ENCODE measurements around the gene GRK2.

Gene GRK2

GRCh38 chr11:67301951-67302516, 35.8 kb downstream of the GRK2 start:
- peak; percentile 77 for DNase-seq

GRCh38 chr11:67302571-67303131, 36.4 kb downstream of the GRK2 start:
- DNase-seq = peak; percentile 40

- DNase-seq = peak; percentile 66
Measured at GRCh38 chr11:67303132-67303834, 37.0 kb downstream of the GRK2 start, which contains the start of gene SSH3. SSH3 (plus strand) TSS chr11:67303530; CDS start chr11:67303626, 96 bp downstream.

GRCh38 chr11:67303835-67304411, 37.6 kb downstream of the GRK2 start:
- no peak for DNase-seq

- no peak for DNase-seq
Measured at GRCh38 chr11:67304511-67305113, 38.3 kb downstream of the GRK2 start.

GRCh38 chr11:67306769-67307544, 40.7 kb downstream of the GRK2 start:
- no peak for DNase-seq

- DNase-seq = no peak
Measured at GRCh38 chr11:67307545-67308001, 41.3 kb downstream of the GRK2 start.

GRCh38 chr11:67308031-67308866, 42.0 kb downstream of the GRK2 start:
- DNase-seq = no peak

- DNase-seq = no peak
Measured at GRCh38 chr11:67309166-67309565, 42.9 kb downstream of the GRK2 start.

- DNase-seq = no peak
Measured at GRCh38 chr11:67309661-67310061, 43.4 kb downstream of the GRK2 start.

- no peak for DNase-seq
Measured at GRCh38 chr11:67310246-67311050, 44.2 kb downstream of the GRK2 start.

GRCh38 chr11:67311051-67311555, 44.8 kb downstream of the GRK2 start:
- DNase-seq = no peak

- DNase-seq = no peak
Measured at GRCh38 chr11:67311556-67312082, 45.3 kb downstream of the GRK2 start.

GRCh38 chr11:67312187-67313021, 46.1 kb downstream of the GRK2 start:
- DNase-seq = no peak

GRCh38 chr11:67313125-67313890, 47.0 kb downstream of the GRK2 start:
- no peak for DNase-seq

GRCh38 chr11:67314218-67314617, 47.9 kb downstream of the GRK2 start:
- DNase-seq = no peak

GRCh38 chr11:67315325-67315909, 49.1 kb downstream of the GRK2 start:
- DNase-seq = no peak

GRCh38 chr11:67316882-67317204, 50.6 kb downstream of the GRK2 start:
- no peak for DNase-seq

Measured in right hindlimb (tissue), 1 donor.